ENCODE data around the gene INPP5F.

DNA sequence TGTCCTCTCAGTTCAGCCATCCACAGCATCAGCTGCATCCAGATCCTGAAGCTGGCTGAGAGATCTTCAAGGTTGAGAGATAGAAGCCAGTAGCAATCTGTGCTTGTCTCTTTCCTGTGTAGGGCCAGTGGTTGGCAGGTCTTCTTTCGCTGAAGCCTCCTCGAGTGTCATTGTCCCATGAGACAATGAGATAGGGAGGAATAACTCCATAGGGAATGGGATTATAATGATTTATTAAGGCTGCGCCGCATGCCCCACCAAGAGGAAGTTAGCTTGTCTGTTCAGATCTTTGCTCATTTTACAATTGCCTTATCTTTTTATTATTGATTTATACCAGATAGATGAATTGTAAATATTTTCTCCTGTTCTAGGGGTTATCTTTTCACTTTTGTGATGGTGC lies 85.3 kb downstream of the INPP5F start:
- TF ChIP-seq CHD2 (IDR thresholded peaks at IDR 0.05; ENCODE audit: low read length, partially characterized antibody) (no peak), SMC3 (IDR thresholded peaks at IDR 0.05; ENCODE audit: low read depth, low read length) (no peak), FOXM1 (IDR thresholded peaks at IDR 0.05; ENCODE audit: low read depth) (no peak), SIN3A (IDR thresholded peaks at IDR 0.05; ENCODE audit: borderline replicate concordance, low read depth, low read length) (no peak), TEAD4 (IDR thresholded peaks at IDR 0.05; ENCODE audit: borderline replicate concordance, insufficient read depth) (no peak), TAF1 (IDR thresholded peaks at IDR 0.05; ENCODE audit: borderline replicate concordance, low read depth, low read length) (no peak), RAD21 (IDR thresholded peaks at IDR 0.05; ENCODE audit: low read length) (no peak), TCF12 (IDR thresholded peaks at IDR 0.05) (no peak)
- TF ChIP-seq, protein P1, sequence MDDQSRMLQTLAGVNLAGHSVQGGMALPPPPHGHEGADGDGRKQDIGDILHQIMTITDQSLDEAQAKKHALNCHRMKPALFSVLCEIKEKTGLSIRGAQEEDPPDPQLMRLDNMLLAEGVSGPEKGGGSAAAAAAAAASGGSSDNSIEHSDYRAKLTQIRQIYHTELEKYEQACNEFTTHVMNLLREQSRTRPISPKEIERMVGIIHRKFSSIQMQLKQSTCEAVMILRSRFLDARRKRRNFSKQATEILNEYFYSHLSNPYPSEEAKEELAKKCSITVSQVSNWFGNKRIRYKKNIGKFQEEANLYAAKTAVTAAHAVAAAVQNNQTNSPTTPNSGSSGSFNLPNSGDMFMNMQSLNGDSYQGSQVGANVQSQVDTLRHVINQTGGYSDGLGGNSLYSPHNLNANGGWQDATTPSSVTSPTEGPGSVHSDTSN (IDR thresholded peaks at IDR 0.05) = no peak
- TF ChIP-seq, protein P2, sequence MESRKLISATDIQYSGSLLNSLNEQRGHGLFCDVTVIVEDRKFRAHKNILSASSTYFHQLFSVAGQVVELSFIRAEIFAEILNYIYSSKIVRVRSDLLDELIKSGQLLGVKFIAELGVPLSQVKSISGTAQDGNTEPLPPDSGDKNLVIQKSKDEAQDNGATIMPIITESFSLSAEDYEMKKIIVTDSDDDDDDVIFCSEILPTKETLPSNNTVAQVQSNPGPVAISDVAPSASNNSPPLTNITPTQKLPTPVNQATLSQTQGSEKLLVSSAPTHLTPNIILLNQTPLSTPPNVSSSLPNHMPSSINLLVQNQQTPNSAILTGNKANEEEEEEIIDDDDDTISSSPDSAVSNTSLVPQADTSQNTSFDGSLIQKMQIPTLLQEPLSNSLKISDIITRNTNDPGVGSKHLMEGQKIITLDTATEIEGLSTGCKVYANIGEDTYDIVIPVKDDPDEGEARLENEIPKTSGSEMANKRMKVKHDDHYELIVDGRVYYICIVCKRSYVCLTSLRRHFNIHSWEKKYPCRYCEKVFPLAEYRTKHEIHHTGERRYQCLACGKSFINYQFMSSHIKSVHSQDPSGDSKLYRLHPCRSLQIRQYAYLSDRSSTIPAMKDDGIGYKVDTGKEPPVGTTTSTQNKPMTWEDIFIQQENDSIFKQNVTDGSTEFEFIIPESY (IDR thresholded peaks at IDR 0.05; ENCODE audit: borderline replicate concordance, low read depth) = no peak
- TF ChIP-seq, protein P3, sequence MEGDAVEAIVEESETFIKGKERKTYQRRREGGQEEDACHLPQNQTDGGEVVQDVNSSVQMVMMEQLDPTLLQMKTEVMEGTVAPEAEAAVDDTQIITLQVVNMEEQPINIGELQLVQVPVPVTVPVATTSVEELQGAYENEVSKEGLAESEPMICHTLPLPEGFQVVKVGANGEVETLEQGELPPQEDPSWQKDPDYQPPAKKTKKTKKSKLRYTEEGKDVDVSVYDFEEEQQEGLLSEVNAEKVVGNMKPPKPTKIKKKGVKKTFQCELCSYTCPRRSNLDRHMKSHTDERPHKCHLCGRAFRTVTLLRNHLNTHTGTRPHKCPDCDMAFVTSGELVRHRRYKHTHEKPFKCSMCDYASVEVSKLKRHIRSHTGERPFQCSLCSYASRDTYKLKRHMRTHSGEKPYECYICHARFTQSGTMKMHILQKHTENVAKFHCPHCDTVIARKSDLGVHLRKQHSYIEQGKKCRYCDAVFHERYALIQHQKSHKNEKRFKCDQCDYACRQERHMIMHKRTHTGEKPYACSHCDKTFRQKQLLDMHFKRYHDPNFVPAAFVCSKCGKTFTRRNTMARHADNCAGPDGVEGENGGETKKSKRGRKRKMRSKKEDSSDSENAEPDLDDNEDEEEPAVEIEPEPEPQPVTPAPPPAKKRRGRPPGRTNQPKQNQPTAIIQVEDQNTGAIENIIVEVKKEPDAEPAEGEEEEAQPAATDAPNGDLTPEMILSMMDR (IDR thresholded peaks at IDR 0.05) = no peak
- TF ChIP-seq, protein P4, sequence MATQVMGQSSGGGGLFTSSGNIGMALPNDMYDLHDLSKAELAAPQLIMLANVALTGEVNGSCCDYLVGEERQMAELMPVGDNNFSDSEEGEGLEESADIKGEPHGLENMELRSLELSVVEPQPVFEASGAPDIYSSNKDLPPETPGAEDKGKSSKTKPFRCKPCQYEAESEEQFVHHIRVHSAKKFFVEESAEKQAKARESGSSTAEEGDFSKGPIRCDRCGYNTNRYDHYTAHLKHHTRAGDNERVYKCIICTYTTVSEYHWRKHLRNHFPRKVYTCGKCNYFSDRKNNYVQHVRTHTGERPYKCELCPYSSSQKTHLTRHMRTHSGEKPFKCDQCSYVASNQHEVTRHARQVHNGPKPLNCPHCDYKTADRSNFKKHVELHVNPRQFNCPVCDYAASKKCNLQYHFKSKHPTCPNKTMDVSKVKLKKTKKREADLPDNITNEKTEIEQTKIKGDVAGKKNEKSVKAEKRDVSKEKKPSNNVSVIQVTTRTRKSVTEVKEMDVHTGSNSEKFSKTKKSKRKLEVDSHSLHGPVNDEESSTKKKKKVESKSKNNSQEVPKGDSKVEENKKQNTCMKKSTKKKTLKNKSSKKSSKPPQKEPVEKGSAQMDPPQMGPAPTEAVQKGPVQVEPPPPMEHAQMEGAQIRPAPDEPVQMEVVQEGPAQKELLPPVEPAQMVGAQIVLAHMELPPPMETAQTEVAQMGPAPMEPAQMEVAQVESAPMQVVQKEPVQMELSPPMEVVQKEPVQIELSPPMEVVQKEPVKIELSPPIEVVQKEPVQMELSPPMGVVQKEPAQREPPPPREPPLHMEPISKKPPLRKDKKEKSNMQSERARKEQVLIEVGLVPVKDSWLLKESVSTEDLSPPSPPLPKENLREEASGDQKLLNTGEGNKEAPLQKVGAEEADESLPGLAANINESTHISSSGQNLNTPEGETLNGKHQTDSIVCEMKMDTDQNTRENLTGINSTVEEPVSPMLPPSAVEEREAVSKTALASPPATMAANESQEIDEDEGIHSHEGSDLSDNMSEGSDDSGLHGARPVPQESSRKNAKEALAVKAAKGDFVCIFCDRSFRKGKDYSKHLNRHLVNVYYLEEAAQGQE (IDR thresholded peaks at IDR 0.05; ENCODE audit: low read depth, low read length) = no peak

Measured in SK-N-SH (cell line).